Adipose tissue (tissue), 3 donors: ENCODE data around the gene TNRC6C. TPM values are rescaled to one million over a fixed set of nuclear protein-coding genes. Genes with fewer than 3 reads are reported as not detected.
"Not testable (repeated sequence)": the region's sequence is repeated elsewhere in the genome, so short reads cannot be mapped to it uniquely, and the experiment has no call there.

Experiments
- H3K27ac ChIP-seq: one replicate; pipeline ENCODE4 v1.5.1; 2013; ENCODE audit warnings: low read depth, low read length
- WGBS, 3 donors: extraction: QIAGEN DNeasy Blood & Tissue Kit; methylation state at CpG; one replicate each; pipeline ENCODE4 v1.1.7; 2013; 5-methylcytosine and 5-hydroxymethylcytosine counted together
- polyA plus RNA-seq, 3 donors: library from polyadenylated mRNA; stranded (reverse); fragments of 200-250 nt; gene quantifications; one replicate each; pipeline ENCODE4 v1.2.3, GENCODE V29; 2013
- donor health status: healthy with polysubstance abuse.
- donor health status: Bipolar disorder and iron deficiency.
- donor health status: healthy.

Gene TNRC6C
- polyA plus RNA-seq, 3 donors: 2.0 to 7.9 (median 5.5) TPM

- WGBS, 3 donors: 80 to 92% (median 88%) methylated on average over 3 of the region's 3 CpGs
- no peak overlapping the region for H3K27ac ChIP-seq
Observed at GRCh38 chr17:78057113-78057740, 98.7 kb downstream of the TNRC6C start.

DNA sequence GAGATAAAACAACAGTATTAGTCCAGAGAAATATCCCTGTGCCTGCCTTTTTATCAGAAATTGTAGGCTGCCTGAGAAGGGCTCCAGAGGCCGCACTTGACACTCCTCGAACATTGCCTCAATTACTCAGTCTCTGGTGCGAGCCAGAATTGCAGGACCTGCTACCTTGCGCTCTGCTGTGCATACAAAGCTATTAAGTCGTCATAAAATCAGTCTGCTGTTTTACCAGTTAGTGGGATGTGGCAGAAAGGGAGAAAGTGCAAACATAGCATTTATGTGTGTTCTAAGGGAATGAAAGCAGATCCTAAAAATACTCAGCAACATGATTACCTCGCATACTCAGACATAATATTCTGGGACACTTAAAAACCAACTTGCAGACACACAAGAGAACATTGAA is 99.5 kb downstream of the TNRC6C start:
- 82 to 87% (median 87%) methylated on average over 6 of the region's 6 CpGs for WGBS, 3 donors
- no peak overlapping the region for H3K27ac ChIP-seq

- WGBS, 3 donors: 81 to 87% (median 85%) methylated on average over 1 of the region's 1 CpG
- H3K27ac ChIP-seq: no peak overlapping the region
Observed at GRCh38 chr17:78058581-78058980, 100.1 kb downstream of the TNRC6C start.

- WGBS, 3 donors: 77 to 94% (median 85%) methylated on average over 2 of the region's 2 CpGs
- no peak overlapping the region for H3K27ac ChIP-seq
Observed at GRCh38 chr17:78062596-78062995, 104.1 kb downstream of the TNRC6C start.

- H3K27ac ChIP-seq: no peak overlapping the region
Observed at GRCh38 chr17:78063489-78063888, 105.0 kb downstream of the TNRC6C start.

DNA sequence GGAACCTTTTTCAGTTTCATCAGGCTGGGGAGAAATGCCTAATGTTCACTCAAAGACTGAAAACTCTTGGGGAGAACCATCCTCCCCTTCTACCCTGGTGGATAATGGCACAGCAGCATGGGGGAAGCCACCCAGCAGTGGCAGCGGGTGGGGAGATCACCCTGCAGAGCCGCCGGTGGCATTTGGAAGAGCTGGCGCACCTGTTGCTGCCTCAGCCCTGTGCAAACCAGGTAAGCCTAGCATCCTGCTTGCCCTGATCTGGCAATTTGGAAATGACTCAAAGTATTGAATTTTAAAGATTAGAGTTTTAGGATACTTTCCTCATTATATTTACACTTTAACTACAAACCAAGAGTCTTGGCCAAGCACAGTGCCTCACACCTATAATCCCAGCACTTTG is 106.2 kb downstream of the TNRC6C start:
- H3K27ac ChIP-seq: no peak overlapping the region
- WGBS, 3 donors: 95 to 98% (median 97%) methylated on average over 4 of the region's 4 CpGs

- WGBS, 3 donors: 97 to 99% (median 98%) methylated on average over 4 of the region's 4 CpGs
- H3K27ac ChIP-seq: not testable (repeated sequence)
Observed at GRCh38 chr17:78066976-78067375, 108.5 kb downstream of the TNRC6C start.

DNA sequence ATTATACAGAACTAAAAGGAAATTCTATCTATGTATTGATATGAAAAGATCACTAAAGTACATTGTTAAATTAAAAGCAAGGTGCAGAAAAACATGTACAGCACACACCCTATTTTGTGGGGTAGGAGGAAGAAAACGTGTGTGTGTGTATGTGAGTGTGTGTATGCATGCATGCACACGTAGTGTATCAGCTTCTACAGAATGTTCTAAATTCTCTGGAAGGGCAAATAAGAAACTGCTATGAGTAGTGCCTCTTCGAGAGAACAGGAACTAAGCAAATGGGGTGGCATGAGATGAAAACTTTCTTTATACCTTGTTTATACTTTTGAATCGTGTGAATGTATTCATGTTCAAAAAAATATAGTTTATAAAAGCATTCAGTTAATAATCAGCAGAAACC is 111.2 kb downstream of the TNRC6C start:
- no peak overlapping the region for H3K27ac ChIP-seq
- WGBS, 3 donors: 76 to 81% (median 77%) methylated on average over 4 of the region's 4 CpGs

DNA sequence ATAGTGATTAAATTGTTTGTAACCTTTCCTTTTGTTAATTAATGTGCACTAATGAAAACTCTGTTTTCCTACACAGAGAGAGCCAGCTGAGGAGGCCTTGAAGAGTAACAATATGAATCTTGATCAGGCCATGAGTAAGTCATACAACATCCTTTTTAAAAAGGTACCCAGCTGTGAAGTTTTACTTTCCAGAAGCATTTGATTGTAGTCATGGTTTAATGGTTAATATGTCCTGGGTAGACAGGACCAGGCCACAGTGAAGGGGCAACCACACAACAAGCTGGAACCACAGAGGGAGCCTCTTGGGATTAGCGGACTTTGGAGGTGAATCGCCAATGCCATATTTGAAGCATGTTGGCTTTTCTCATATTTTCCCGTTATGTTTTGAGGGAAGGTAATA is 114.5 kb downstream of the TNRC6C start:
- no peak overlapping the region for H3K27ac ChIP-seq
- WGBS, 3 donors: 96 to 100% (median 98%) methylated on average over 3 of the region's 3 CpGs

DNA sequence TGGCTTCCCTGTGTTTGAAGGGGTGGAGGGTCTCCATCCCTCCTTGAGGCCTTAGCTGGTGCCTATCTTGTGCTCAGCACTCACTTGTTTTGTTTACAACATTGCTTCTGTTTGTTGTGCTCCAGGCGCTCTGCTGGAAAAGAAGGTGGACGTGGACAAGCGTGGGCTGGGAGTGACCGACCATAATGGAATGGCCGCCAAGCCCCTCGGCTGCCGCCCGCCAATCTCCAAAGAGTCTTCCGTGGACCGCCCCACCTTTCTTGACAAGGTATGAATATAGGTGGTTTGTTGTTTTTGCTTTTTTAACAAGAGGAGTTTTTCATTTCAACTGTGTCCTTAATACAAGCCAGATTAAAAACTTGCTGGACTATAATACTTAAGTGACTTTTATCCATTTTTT is 116.5 kb downstream of the TNRC6C start:
- WGBS, 3 donors: 96 to 97% (median 96%) methylated on average over 10 of the region's 10 CpGs
- no peak overlapping the region for H3K27ac ChIP-seq

- no peak overlapping the region for H3K27ac ChIP-seq
- 89 to 99% (median 92%) methylated on average over 5 of the region's 5 CpGs for WGBS, 3 donors
Observed at GRCh38 chr17:78075545-78075944, 117.0 kb downstream of the TNRC6C start.

DNA sequence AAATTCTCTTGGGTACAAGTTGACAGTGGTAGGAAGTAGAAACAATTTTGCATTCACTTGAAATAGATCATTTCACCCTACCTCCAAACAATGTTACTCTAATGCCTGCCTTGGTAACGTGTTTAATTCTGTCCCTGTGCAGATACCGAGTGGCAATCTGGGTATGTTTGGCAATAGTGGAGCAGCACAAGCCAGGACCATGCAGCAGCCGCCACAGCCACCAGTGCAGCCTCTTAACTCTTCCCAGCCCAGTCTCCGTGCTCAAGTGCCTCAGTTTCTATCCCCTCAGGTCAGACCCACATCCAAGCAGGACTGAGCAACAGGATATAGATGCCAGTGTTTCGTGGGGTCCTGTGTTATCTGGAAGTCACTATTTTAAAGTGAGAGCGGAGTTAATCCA is 120.8 kb downstream of the TNRC6C start:
- WGBS, 3 donors: 88 to 93% (median 92%) methylated on average over 6 of the region's 6 CpGs
- no peak overlapping the region for H3K27ac ChIP-seq

DNA sequence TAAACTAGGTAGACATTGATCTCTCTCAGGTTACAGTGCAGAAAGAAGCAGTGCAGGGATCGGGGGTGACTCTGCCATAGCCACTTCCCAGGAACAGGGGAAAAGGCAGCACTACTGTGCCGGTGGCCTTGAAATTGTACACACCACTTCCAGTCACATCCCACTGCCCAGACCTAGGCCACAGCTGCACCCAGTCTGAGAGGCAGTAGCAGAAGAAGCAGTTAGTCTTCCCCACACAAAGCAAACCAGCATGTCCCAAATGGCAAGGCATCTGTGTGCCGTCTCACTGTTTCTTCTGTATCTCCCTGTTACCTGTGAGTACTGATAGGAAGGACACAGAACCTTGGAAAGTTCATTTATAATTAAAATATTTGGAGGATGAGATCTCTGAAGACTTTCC is 123.0 kb downstream of the TNRC6C start:
- H3K27ac ChIP-seq: no peak overlapping the region
- WGBS, 3 donors: 77 to 90% (median 80%) methylated on average over 3 of the region's 3 CpGs

GRCh38 chr17:78082355-78082872 is 123.9 kb downstream of the TNRC6C start:
- not testable (repeated sequence) for H3K27ac ChIP-seq
- 73 to 83% (median 81%) methylated on average over 5 of the region's 5 CpGs for WGBS, 3 donors

GRCh38 chr17:78082988-78083387 is 124.5 kb downstream of the TNRC6C start:
- no peak overlapping the region for H3K27ac ChIP-seq
- WGBS, 3 donors: 87 to 93% (median 92%) methylated on average over 7 of the region's 7 CpGs

- H3K27ac ChIP-seq: no peak overlapping the region
- WGBS, 3 donors: 96 to 98% (median 97%) methylated on average over 13 of the region's 13 CpGs
Observed at GRCh38 chr17:78086740-78087139, 128.2 kb downstream of the TNRC6C start.

- WGBS, 3 donors: 79 to 95% (median 94%) methylated on average over 1 of the region's 1 CpG
- H3K27ac ChIP-seq: no peak overlapping the region
Observed at GRCh38 chr17:78088529-78088928, 130.0 kb downstream of the TNRC6C start.

DNA sequence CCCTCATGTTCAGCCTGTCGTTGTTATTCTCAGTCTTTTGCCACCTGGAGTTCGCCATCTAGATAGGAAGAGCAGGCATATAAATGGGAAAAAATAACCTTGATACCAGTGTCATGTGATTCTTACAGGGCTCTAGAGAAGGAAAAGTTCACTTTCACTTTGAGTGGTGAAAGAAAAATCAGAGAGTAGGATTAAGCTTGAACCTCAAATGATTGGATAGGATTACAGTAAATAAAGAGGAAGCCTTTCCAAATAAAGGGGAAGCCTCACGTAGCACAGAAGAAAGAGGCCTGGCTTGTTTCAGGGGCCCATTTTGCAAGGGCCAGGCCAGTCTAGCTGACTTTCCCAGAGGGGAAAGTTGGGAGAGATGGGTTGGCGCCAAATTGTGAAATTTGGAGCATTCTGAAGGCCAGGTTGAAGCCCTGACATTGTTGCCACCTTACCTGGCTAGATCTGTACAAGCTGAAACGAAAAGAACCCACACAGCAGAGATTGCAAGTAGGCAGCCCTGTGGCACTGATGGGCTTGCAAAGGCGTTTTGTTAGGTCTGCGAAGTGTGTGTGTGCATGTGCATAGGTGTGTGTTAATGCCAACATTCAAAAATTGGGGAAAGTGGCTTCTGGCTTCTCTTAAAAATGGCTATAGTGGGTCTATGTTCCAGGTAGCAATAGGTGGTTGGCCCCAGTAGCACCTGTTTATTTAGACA is 131.2 kb downstream of the TNRC6C start:
- no peak overlapping the region for H3K27ac ChIP-seq
- 71 to 78% (median 72%) methylated on average over 7 of the region's 7 CpGs for WGBS, 3 donors

- H3K27ac ChIP-seq: no peak overlapping the region
- 86 to 91% (median 86%) methylated on average over 6 of the region's 6 CpGs for WGBS, 3 donors
Observed at GRCh38 chr17:78092794-78093324, 134.4 kb downstream of the TNRC6C start.

GRCh38 chr17:78095035-78095434 is 136.5 kb downstream of the TNRC6C start:
- no peak overlapping the region for H3K27ac ChIP-seq
- 96 to 98% (median 96%) methylated on average over 6 of the region's 6 CpGs for WGBS, 3 donors
